ENCODE results near the gene OPRM1.

Gene OPRM1

GRCh38 chr6:154086510-154086909 lies 47.5 kb downstream of the OPRM1 start:
- no peak for DNase-seq (ENCODE audit: low spot score)

- no peak for DNase-seq (ENCODE audit: low spot score)
Observed at GRCh38 chr6:154092326-154092962, 53.4 kb downstream of the OPRM1 start.

GRCh38 chr6:154093231-154094044 lies 54.4 kb downstream of the OPRM1 start:
- no peak for DNase-seq (ENCODE audit: low spot score)

GRCh38 chr6:154095571-154095970 lies 56.5 kb downstream of the OPRM1 start:
- DNase-seq (ENCODE audit: low spot score), result no peak

DNA sequence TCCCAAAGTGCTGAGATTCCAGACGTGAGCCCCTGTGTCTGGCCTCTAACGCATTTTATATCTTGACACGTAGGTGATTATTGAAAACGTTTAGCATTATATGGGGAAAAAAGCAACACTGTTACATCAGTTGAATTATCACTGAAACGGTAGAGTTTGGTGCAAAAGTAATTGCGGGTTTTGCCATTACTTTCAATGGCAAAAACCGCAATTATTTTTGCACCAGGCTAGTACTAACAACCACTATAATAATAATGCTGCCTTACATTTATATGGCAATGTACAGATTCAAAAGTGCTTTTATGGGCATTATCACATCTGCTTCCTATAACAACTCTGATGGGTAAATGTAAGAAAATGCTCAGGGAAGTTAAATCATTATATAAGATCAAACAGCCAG lies 57.3 kb downstream of the OPRM1 start:
- no peak for DNase-seq (ENCODE audit: low spot score)

DNA sequence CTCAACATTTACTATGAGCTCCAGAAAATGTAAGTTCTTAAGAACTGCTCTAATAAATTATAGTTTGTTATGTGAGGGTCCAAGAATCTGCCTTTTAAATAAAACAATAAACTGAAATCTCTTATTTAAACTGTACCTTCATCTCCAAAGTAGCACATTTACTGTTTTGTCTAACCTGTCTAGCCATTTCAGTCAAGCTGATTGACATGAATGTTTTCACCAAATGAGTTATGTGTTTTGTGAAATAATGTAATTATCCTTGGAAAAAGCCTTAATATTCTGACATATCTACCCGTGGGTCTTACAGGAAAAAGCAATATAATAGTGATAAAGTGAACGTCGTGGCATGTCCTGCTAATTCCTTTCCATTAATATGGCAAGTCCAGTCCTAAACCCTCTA lies 57.8 kb downstream of the OPRM1 start:
- no peak for DNase-seq (ENCODE audit: low spot score)

DNA sequence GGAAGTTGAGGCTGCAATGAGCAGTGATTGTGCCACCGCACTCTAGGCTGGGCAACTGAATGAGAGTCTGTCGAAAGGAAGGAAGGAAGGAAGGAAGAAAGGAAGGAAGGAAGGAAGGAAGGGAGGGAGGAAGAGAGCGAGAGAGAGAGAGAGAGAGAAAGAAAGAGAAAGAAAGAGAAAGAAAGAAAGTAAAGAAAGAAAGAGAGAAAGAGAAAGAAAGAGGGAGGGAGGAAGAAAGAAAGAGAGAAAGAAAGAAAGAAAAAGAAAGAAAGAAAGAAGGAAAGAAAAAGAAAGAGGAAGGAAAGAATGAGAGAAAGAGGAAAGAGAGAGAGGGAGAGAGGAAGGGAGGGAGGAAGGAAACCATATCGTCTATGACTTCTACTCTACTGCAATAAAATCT lies 60.2 kb downstream of the OPRM1 start:
- DNase-seq (ENCODE audit: low spot score), result no peak

DNA sequence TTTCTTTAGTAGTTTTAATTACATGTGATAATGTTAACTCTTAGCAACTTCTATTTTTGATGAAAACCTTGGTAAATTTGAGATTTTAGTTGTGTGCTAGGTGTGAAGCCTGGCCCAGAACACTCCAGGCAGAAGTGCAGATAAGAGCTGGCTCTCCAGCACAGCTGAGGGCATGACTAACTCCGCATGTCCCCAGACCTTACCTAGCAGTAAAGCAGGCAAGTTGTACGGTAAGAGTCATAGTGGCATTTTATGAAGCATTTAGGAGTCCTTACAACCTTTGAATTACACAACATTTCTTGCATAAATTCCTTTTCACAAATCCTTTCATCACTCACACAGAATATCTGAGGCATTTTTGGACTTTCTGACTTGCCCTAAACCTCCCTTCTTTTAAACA lies 67.2 kb downstream of the OPRM1 start:
- DNase-seq (ENCODE audit: low spot score), result no peak

DNA sequence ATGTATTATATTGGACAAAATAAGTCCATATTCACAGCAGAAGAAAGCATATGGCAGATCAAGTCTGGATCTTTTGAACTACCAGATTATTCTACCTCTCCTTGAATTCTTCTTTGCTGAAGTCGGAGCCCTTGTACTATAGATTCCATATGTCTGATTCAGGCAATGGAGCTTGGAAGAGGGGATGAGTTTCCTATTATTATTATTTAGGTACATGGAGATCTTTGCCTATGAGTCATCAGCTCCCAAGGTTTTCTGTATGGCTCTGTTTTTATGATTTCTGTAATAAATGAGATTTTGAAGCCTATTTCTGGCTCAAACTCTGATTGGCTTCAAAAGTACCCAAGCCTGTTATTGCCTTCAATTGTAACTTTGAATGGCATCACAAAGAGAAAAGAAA lies 72.0 kb downstream of the OPRM1 start:
- DNase-seq (ENCODE audit: low spot score), result no peak

DNA sequence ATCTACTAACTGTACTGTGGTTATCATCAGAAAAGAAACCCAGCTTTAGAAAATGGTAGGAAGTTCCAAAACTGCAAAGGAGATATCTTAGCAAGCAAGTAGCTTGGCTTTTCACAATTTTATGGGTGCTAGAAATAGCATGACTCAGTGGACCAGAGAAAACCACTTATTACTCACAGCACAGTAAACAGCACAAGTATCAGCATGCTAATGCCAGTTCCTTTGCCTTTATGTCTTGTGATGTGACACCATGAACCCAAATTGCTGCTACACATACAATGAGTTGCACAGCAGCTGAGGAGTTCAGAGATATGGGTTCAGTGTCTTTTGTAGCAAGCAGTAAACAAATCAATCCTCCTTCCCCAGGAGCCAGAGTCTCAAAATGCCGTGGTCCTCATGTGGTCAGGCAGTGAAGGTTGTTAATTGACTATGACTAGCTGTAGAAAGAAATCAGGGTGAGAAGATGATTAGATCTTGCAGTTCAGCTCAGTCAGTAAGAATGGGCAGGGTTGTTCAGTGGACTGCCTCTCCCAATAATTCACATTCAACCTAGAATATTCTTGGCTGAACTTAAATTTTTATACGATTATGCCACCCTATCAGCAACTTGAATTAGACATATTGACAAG lies 73.3 kb downstream of the OPRM1 start:
- no peak for DNase-seq (ENCODE audit: low spot score)

DNA sequence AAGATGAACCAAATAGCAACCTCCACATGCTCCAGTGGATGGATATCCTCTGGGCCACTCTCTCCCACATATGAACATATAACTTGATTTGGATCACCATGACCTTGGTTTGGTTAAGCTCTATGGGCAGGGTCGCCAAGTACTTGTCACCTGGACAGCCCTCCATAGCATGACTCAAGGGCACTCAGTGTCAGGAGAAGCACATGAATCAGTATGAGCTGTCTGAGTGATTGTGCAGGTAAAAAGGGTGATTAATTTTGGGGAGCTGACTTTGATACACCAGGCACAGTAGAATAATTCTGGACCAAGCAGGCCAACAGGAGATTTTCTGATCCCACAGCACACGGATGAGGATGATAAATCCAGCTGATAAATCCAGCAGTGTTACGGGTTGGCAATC lies 74.4 kb downstream of the OPRM1 start:
- DNase-seq (ENCODE audit: low spot score), result no peak

DNA sequence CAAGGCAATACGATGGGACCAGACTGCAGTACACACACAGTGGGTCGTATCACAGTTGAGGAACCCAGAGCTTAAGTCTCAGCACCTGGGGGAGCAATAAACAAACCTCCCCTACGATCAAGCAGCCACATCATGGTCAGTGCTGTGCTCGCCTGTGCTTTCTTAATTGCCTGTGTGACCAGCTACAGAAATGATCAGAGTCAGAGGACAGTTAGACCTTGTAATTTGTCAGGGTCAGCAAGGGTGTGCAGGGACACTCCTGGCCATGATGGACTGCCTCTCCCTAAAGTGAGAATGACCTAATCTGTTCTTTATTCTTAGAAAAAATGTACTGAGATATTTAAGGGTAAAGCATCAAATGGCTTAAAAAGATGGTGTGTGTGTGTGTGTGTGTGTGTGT lies 78.4 kb downstream of the OPRM1 start:
- no peak for DNase-seq (ENCODE audit: low spot score)

- no peak for DNase-seq (ENCODE audit: low spot score)
Observed at GRCh38 chr6:154122195-154122925, 83.3 kb downstream of the OPRM1 start.

- no peak for DNase-seq (ENCODE audit: low spot score)
Observed at GRCh38 chr6:154123155-154123956, 84.3 kb downstream of the OPRM1 start.

- no peak for DNase-seq (ENCODE audit: low spot score)
Observed at GRCh38 chr6:154125421-154125820, 86.4 kb downstream of the OPRM1 start.

DNA sequence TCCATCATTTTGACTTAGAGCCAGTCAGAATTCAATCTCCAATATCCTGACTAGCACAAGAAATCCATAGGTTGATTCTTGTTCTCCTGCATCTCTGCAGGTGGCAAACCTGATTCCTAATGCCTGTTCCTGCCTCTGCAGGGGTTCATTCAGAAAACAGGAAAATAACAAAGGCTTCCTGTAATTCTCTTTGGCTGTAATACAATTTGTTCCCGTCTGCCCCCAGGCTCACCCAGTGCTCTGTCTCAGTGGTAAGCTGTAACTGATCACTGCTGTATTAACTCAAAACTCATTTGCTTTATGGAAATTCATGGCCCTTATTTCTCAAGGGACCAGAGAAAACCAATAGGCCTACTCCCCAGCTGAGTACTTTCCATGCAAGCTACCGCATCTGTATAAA lies 88.6 kb downstream of the OPRM1 start:
- DNase-seq (ENCODE audit: low spot score), result no peak

DNA sequence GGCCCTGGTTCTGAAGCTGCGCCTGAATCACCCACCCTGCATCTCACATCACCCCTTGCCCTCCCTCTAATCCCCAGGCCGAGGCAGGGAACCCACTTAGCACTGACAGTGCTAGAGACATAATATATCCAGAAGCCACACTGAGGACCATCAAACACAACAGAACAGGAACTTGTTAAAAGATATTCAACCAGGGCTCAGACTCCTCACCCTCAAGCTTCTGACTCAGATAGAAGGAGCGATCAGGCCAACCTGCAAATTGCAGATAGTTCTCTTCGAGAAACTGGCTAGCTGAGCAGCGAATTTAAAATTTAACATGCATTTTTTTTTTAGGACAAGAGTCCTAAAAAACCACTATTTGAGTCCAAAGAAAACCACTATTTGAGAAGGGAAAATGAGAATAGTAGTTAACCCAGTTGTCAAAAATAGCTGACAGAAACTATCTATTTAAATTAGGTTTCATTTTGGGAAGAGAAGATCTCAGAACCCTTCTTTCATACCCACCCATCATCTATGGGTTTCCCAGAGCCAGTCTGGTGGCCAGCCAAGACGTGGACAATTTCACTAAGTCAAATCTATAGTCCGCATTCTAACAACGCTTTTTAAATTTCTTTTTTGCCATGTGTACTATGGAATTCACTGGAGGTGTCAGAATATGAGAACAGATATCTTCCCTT lies 95.6 kb downstream of the OPRM1 start:
- DNase-seq (ENCODE audit: low spot score), result no peak

DNA sequence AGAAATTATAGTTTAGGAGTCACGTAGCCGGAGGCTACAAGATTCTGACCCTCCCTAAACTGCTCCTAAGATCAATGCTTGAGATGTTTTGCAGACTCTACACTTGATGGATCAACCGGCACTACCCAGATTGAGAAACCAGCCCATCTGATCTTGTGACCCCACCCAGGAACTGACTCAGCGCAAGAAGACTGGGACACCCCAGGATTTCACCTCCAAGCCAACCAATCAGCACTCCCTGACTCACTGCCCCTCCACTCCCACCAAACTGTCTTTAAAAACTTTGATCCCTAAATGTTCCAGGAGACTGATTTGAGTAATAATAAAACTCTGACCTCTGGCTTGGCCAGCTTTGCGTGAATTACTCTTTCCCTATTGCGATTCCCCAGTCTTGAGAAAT lies 99.8 kb downstream of the OPRM1 start:
- no peak for DNase-seq (ENCODE audit: low spot score)

DNA sequence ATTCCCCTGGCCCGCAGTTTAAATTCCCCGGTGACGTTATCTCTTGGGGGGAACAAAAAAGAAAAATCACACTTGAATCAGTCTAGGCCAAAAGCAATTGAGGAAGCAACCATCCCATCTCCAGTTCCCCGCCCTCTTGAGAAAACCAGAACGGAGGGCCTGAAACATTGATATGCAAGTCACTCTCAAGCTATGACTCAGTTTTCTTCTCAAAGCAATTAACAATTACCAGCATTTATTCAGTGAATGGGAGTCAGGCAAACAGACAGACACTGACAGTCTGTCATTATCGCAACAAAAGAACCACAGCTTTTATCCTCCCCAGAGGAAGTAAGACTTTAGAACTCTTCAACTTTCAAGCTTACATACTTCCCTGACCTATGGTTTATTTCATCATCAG lies 100.9 kb downstream of the OPRM1 start:
- no peak for DNase-seq (ENCODE audit: low spot score)

DNA sequence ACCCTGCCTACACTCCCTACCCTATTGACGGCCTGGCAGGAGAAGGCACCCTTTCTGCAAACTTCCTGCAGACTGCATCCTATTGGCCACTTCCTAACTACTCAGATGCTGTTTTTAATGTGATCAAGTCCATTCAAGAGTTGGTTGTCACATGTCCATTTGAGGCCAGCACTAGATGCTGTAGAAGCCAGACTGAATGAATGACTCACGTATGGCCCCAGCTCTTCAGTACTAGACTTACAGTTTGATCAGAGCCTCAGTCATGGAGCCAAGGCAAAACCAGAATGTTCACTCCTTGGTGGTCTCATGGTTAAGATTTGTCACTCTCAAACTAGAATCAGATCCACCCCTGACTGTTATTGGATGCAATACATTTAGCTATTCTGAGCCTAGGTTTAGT lies 101.7 kb downstream of the OPRM1 start:
- no peak for DNase-seq (ENCODE audit: low spot score)

DNA sequence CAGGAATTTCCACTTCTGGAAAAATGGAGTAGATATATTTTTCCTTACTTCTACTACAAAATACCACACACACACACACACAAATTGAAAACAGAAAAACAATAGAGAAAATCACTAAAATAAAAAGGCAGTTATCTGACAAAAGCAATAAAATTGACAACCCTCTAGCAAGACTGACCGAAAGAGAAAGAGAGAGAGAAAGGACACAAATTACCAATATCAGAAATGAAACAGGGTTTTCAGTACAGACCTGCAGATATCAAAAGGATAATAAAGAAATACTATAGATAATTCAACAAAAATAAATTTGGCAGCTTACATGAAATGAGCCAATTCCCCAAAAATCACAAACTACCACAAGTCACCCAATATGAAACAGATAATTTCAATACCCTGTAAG lies 104.7 kb downstream of the OPRM1 start:
- DNase-seq (ENCODE audit: low spot score), result no peak
